Mesodermal cell (in vitro differentiated cells): ENCODE data around the gene TXLNG.
"Not testable (repeated sequence)": the region's sequence is repeated elsewhere in the genome, so short reads cannot be mapped to it uniquely, and the experiment has no call there.

Source experiments
- H3K27ac ChIP-seq: 2 replicates; pipeline ENCODE4 v1.7.0; 2013; ENCODE audit warnings: mild to moderate bottlenecking, low read depth, low read length, moderate library complexity; ENCODE audit not compliant: severe bottlenecking
- H3K36me3 ChIP-seq: 2 replicates; pipeline ENCODE4 v1.7.1; 2013; ENCODE audit warnings: mild to moderate bottlenecking, low read length, moderate library complexity; ENCODE audit not compliant: control insufficient read depth, insufficient read depth
- H3K4me1 ChIP-seq: one replicate; pipeline ENCODE4 v1.7.1; 2013; ENCODE audit warnings: mild to moderate bottlenecking, low read length; ENCODE audit not compliant: insufficient read depth, control insufficient read depth, poor library complexity, severe bottlenecking
- H3K4me3 ChIP-seq: 2 replicates; pipeline ENCODE4 v1.7.0; 2013; ENCODE audit warnings: low read length, control low read depth, mild to moderate bottlenecking; ENCODE audit not compliant: insufficient read depth, poor library complexity, severe bottlenecking; ENCODE audit errors: extremely low read depth
- H3K9me3 ChIP-seq: 2 replicates; pipeline ENCODE4 v1.7.1; 2013; ENCODE audit warnings: mild to moderate bottlenecking, low read length, moderate library complexity; ENCODE audit not compliant: control insufficient read depth
- WGBS, 2 experiments: methylation state at CpG; one replicate each; pipeline ENCODE4 v1.1.5; 2013; ENCODE audit warnings: missing lambda C conversion rate in 2 of 2; ENCODE audit not compliant: insufficient coverage in 2 of 2; 5-methylcytosine and 5-hydroxymethylcytosine counted together

The TXLNG gene

GRCh38 chrX:16762579-16762978, 23.7 kb upstream of the TXLNG start:
- no CpG with 5 or more reads among the region's 1 CpG for WGBS, 2 experiments
- Histone ChIP-seq H3K36me3 (peaks cover 16% of the 10 kb centered on the region), H3K4me1 (no peaks in the 10 kb centered on the region), H3K9me3 (no peaks in the 10 kb centered on the region), H3K27ac (no peak overlapping the region), H3K4me3 (no peak overlapping the region)

GRCh38 chrX:16765594-16765993, 20.7 kb upstream of the TXLNG start:
- Histone ChIP-seq H3K4me1 (no peaks in the 10 kb centered on the region), H3K4me3 (no peak overlapping the region), H3K27ac (no peak overlapping the region), H3K9me3 (no peaks in the 10 kb centered on the region), H3K36me3 (no peaks in the 10 kb centered on the region)
- no CpG with 5 or more reads among the region's 2 CpGs for whole genome bisulfite sequencing, 2 experiments

- H3K4me3 ChIP-seq: no peak overlapping the region
- WGBS, 2 experiments: no CpG with 5 or more reads among the region's 2 CpGs
- peak overlapping the region; percentile 99 for H3K27ac ChIP-seq
- no peaks in the 10 kb centered on the region for H3K9me3 ChIP-seq
- H3K36me3 ChIP-seq: no peaks in the 10 kb centered on the region
- no peaks in the 10 kb centered on the region for H3K4me1 ChIP-seq
Measured at GRCh38 chrX:16770970-16771482, 15.2 kb upstream of the TXLNG start.

- no peaks in the 10 kb centered on the region for H3K9me3 ChIP-seq
- no peaks in the 10 kb centered on the region for H3K4me1 ChIP-seq
- no peak overlapping the region for H3K4me3 ChIP-seq
- H3K27ac ChIP-seq: peak overlapping the region; percentile 99
- no peaks in the 10 kb centered on the region for H3K36me3 ChIP-seq
- WGBS, 2 experiments: 20 to 21% methylated on average over 1 to 2 of the region's 16 CpGs
Measured at GRCh38 chrX:16771483-16772398, 14.5 kb upstream of the TXLNG start.

- Histone ChIP-seq H3K9me3 (no peaks in the 10 kb centered on the region), H3K36me3 (no peaks in the 10 kb centered on the region), H3K4me1 (no peaks in the 10 kb centered on the region), H3K27ac (peak overlapping the region; percentile 99), H3K4me3 (no peak overlapping the region)
- whole genome bisulfite sequencing, 2 experiments: 100% methylated on average over 2 of the region's 6 CpGs; no CpG with 5 or more reads in 1 of the 2 experiments
Measured at GRCh38 chrX:16772460-16772859, 13.8 kb upstream of the TXLNG start.

GRCh38 chrX:16774746-16775145, 11.5 kb upstream of the TXLNG start:
- H3K9me3 ChIP-seq: no peaks in the 10 kb centered on the region
- no peak overlapping the region for H3K27ac ChIP-seq
- H3K4me3 ChIP-seq: no peak overlapping the region
- WGBS, 2 experiments: no CpG with 5 or more reads among the region's 2 CpGs
- H3K36me3 ChIP-seq: no peaks in the 10 kb centered on the region
- no peaks in the 10 kb centered on the region for H3K4me1 ChIP-seq

- no peak overlapping the region for H3K27ac ChIP-seq
- no peak overlapping the region for H3K4me3 ChIP-seq
- no peaks in the 10 kb centered on the region for H3K9me3 ChIP-seq
- H3K4me1 ChIP-seq: no peaks in the 10 kb centered on the region
- no peaks in the 10 kb centered on the region for H3K36me3 ChIP-seq
Measured at GRCh38 chrX:16778545-16778944, 7.7 kb upstream of the TXLNG start.

GRCh38 chrX:16778993-16779392, 7.3 kb upstream of the TXLNG start:
- H3K27ac ChIP-seq: no peak overlapping the region
- no peak overlapping the region for H3K4me3 ChIP-seq

GRCh38 chrX:16779815-16780214, 6.5 kb upstream of the TXLNG start:
- H3K9me3 ChIP-seq, H3K27ac ChIP-seq, H3K4me1 ChIP-seq, H3K36me3 ChIP-seq, H3K4me3 ChIP-seq: not testable (repeated sequence)
- no CpG with 5 or more reads among the region's 2 CpGs for WGBS, 2 experiments

More at GRCh38 chrX:16778993-16779392, 7.3 kb upstream of the TXLNG start:
- no peaks in the 10 kb centered on the region for H3K36me3 ChIP-seq
- H3K4me1 ChIP-seq: no peaks in the 10 kb centered on the region
- no peaks in the 10 kb centered on the region for H3K9me3 ChIP-seq

- H3K36me3 ChIP-seq: no peaks in the 10 kb centered on the region
- H3K4me3 ChIP-seq: no peak overlapping the region
- no peak overlapping the region for H3K27ac ChIP-seq
- H3K9me3 ChIP-seq: no peaks in the 10 kb centered on the region
- H3K4me1 ChIP-seq: peaks cover 4% of the 10 kb centered on the region
- 94 to 100% methylated on average over 5 to 11 of the region's 17 CpGs for WGBS, 2 experiments
Measured at GRCh38 chrX:16783452-16783851, 2.8 kb upstream of the TXLNG start.

- 89% methylated on average over 9 of the region's 18 CpGs; no CpG with 5 or more reads in 1 of the 2 experiments for WGBS, 2 experiments
- H3K36me3 ChIP-seq, H3K4me3 ChIP-seq, H3K4me1 ChIP-seq, H3K27ac ChIP-seq, H3K9me3 ChIP-seq: not testable (repeated sequence)
Measured at GRCh38 chrX:16784440-16784839, 1.8 kb upstream of the TXLNG start.
